ENCODE data around the gene MTUS2.

GRCh38 chr13:28792992-28793391 is 27.1 kb upstream of the MTUS2 start:
- TF ChIP-seq CTCF (IDR thresholded peaks at IDR 0.05 in 4 of 5, conservative IDR thresholded peaks at IDR 0.05 in 1 of 5) (no peak), POLR2A (IDR thresholded peaks at IDR 0.05) (no peak)

Measured in gastrocnemius medialis (tissue), 4 donors.